C1 segment of cervical spinal cord (tissue), 14 donors: ENCODE measurements around the gene BMF.
A peak's percentile ranks its signal among the peaks of the same experiment; 100 is the strongest.
"Not testable (repeated sequence)": the region's sequence is repeated elsewhere in the genome, so short reads cannot be mapped to it uniquely, and the experiment has no call there.

Source experiments
- DNase-seq, 14 donors: peaks; one replicate each; lab custom pipeline; 2025; lab: John Stamatoyannopoulos, UW

Gene BMF

GRCh38 chr15:40128766-40129660 is 20.3 kb upstream of the BMF start:
- DNase-seq: no peak

GRCh38 chr15:40125950-40126349 is 17.3 kb upstream of the BMF start:
- DNase-seq: no peak

- not testable (repeated sequence) for DNase-seq
Observed at GRCh38 chr15:40124807-40125285, 16.2 kb upstream of the BMF start.

- DNase-seq: not testable (repeated sequence)
Observed at GRCh38 chr15:40124333-40124732, 15.7 kb upstream of the BMF start.

GRCh38 chr15:40123863-40124262 is 15.2 kb upstream of the BMF start:
- not testable (repeated sequence) for DNase-seq

- DNase-seq: not testable (repeated sequence)
Observed at GRCh38 chr15:40122989-40123388, 14.3 kb upstream of the BMF start.

GRCh38 chr15:40121911-40122638 is 13.4 kb upstream of the BMF start:
- peak in 1 of 14 donors; percentile 15 for DNase-seq

GRCh38 chr15:40118473-40118872 is 9.8 kb upstream of the BMF start:
- DNase-seq: no peak

GRCh38 chr15:40115670-40116093 is 7.0 kb upstream of the BMF start:
- DNase-seq: peak in 8 of 14 donors; percentile 10 to 46 (median 28)

GRCh38 chr15:40115106-40115505 is 6.4 kb upstream of the BMF start:
- not testable (repeated sequence) for DNase-seq

GRCh38 chr15:40114218-40114617 is 5.5 kb upstream of the BMF start:
- DNase-seq: no peak

GRCh38 chr15:40112789-40113188 is 4.1 kb upstream of the BMF start:
- DNase-seq: no peak

- DNase-seq: no peak
Observed at GRCh38 chr15:40111888-40112287, 3.2 kb upstream of the BMF start.

GRCh38 chr15:40110866-40111550 is 2.3 kb upstream of the BMF start:
- DNase-seq: no peak

- peak in 7 of 14 donors; percentile 37 to 63 (median 49) for DNase-seq
Observed at GRCh38 chr15:40108061-40108854, 421 bp downstream of the BMF start.

- peak in 9 of 14 donors; percentile 21 to 66 (median 34) for DNase-seq
Observed at GRCh38 chr15:40106203-40107161, 2.2 kb downstream of the BMF start.

- DNase-seq: no peak
Observed at GRCh38 chr15:40105517-40106202, 3.0 kb downstream of the BMF start.

- peak in 13 of 14 donors; percentile 28 to 88 (median 78) for DNase-seq
Observed at GRCh38 chr15:40104865-40105516, 3.7 kb downstream of the BMF start.
